AG10803 (cell line): ENCODE data around the gene ARHGEF28.

Experiments
- DNase-seq: peaks from one replicate; pipeline ENCODE4 v3.0.0; 2010; ENCODE audit warnings: low read depth
- H3K4me3 ChIP-seq: 2 replicates; pipeline ENCODE4 v1.5.1; 2011; ENCODE audit warnings: mild to moderate bottlenecking, low read length, control low read depth
- TF ChIP-seq, protein P1 (sequence below): conservative IDR thresholded peaks from 2 replicates; pipeline ENCODE4 v1.5.1; 2011; ENCODE audit warnings: mild to moderate bottlenecking, low read length, control low read depth, inconsistent platforms

Gene ARHGEF28

DNA sequence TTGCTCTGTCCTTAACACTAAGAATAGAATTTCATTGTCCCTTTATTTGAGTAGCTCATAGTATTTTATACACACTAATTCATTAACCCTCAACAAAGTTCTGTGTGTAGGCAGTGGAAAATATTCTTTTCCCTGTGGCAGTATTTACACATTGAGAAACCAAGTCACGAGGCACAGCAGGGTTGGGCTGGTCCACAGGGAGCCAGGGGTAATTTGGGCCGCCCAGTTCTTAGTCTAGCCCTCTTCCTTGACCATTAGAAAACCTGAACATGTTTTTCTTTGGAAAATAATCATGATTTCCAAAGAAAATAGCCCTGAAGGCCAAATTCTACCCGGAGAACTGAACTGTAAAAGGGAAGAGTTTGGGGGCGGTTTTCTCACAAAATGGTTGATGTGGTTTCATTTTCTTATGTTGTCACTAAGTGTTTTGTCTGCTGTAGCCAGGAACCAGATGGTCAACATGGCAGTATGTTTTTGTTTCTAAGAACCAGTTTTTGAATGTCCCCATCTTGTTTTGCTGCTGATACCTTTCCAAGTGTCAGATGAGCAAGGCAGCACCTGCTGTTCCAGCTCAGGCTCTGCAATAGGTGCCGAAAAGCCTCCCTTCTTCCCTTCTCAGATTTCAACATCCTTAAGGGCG is 29.6 kb downstream of the ARHGEF28 start:
- no peak for DNase-seq
- no peak overlapping the region for H3K4me3 ChIP-seq
- TF ChIP-seq, protein P1, sequence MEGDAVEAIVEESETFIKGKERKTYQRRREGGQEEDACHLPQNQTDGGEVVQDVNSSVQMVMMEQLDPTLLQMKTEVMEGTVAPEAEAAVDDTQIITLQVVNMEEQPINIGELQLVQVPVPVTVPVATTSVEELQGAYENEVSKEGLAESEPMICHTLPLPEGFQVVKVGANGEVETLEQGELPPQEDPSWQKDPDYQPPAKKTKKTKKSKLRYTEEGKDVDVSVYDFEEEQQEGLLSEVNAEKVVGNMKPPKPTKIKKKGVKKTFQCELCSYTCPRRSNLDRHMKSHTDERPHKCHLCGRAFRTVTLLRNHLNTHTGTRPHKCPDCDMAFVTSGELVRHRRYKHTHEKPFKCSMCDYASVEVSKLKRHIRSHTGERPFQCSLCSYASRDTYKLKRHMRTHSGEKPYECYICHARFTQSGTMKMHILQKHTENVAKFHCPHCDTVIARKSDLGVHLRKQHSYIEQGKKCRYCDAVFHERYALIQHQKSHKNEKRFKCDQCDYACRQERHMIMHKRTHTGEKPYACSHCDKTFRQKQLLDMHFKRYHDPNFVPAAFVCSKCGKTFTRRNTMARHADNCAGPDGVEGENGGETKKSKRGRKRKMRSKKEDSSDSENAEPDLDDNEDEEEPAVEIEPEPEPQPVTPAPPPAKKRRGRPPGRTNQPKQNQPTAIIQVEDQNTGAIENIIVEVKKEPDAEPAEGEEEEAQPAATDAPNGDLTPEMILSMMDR, result no peak

DNA sequence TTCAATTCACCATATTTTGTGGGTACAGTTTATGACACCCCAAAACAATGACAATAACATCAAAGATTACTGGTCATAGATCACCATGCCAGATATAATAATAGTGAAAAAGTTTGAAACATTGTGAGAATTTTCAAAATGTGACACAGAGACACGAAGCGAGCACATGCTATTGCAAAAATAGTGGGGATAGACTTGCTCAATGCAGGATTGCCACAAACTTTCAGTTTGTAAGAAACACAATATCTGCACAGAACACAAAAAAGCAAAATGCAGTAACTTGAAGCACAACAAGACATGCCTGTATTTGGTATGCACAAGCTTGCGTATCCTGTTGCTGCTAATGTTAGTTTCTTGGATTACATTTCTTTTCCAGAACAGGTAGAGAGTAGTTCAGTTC is 35.8 kb downstream of the ARHGEF28 start:
- H3K4me3 ChIP-seq, result no peak overlapping the region
- no peak for DNase-seq
- TF ChIP-seq, protein P1, result no peak

DNA sequence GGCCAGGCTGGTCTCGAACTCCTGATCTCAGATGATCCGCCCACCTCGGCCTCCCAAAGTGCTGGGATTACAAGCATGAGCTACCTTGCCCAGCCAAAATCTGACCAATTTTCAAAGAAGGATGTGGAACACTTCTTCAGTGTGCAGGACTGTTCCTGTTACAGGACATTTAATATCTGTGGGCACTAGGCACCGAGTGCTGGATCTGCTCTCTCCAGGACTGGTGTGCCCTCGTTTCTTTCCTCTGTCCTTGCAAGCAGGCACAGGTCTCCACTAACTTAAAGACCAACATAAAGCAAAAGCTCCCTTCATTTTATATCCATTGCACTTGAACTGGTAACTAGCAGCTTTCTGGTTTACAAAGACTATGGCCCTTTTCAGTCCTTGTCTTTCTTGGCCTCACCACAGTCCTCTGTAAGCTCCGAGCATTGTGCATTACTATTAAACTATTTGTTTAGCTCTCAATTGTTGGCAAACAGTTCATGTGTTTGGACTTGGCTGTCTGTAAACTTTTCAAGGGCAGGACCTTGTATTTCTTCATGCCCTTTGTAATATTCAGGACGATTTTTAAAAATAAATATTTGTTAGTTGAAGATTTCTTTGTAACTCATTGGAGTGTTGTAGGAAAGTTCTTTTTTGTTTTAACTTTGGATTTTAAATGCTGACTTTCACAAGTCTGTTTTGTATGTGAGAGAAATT is 37.3 kb downstream of the ARHGEF28 start:
- TF ChIP-seq, protein P1, result no peak
- H3K4me3 ChIP-seq, result no peak overlapping the region
- no peak for DNase-seq

DNA sequence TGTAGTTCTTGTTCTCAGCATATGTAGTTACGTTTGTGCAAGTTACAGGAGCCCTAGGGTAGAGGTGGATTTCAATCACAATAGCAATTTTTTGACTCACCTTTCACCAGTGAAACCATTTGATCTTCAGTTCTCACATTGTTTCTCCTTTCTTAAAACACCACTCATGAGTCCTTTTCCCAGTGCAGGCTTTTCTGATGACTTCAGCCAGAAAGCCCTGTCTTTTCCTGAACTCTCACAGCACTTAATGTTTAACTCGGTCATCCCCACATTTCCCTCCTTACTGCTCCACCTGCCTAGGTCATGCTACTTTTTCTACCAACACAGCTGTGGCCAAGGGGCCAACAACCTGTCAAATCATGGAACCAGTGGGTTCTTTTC is 37.9 kb downstream of the ARHGEF28 start:
- no peak overlapping the region for H3K4me3 ChIP-seq
- DNase-seq, result no peak
- TF ChIP-seq, protein P1, result no peak

DNA sequence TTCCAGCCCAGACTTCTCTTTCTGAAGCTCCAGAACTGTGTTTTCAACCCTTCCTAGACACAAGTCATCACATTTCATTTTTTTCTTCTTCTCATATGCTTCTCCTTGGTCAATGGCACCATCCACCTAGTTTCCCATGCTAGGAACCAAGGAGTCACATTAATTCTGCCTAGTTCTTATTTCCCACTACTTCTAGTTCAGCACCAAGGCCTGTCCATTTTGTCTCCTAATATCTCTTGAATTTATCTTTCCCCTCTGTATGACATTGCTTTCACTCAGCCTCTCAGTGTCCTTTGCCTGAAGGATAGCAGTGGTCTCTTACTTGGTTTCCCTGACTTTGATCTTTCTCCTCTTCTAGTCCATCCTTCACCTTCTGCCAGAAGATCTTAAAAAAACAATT is 38.8 kb downstream of the ARHGEF28 start:
- no peak for DNase-seq
- H3K4me3 ChIP-seq, result no peak overlapping the region
- TF ChIP-seq, protein P1, result no peak

DNA sequence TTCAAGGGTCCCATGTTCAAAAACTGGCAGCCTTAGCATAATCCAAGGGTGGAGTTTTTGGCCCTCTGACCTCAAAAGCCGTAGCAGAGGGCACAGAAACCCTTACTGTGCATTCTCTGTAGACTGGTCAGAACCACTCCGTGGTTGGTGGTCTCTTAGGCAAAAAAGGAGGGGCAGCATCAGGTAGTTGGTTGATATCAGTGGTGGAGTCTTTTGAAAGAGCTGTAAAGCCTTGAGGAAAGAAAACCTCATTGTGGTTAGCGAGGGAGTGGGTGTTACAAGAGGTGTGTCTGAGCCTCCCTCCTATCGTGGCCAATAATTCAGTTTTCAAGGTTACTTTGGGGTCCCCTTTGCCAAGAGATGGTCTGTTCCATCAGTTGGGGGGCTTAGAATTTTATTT is 40.9 kb downstream of the ARHGEF28 start:
- DNase-seq, result no peak
- TF ChIP-seq, protein P1, result no peak
- no peak overlapping the region for H3K4me3 ChIP-seq

DNA sequence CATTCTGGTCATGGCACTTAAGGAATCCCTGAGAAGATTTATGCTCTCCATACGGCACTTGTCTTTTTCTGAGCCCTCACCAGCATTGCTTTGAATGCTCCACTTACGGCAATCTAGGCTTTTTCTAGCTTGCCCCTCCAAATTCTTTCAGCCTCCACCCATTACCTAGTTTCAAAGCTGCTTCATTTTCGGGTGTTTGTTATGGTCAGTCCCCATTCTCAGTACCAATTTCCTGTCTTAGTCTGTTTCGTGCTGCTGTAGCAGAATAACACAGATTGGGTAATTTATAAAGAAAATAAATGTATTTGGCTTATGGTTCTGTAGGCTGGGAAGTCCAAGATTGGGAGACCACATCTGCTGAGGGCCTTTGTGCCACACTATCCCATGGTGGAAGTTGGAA is 42.0 kb downstream of the ARHGEF28 start:
- TF ChIP-seq, protein P1, result no peak
- DNase-seq, result no peak
- H3K4me3 ChIP-seq, result no peak overlapping the region
